ENCODE measurements around the gene SLC35E2B.

- TF ChIP-seq CTCF (IDR thresholded peaks at IDR 0.05; ENCODE audit: low read depth, low read length) (no peak), EZH2phosphoT487 (IDR thresholded peaks at IDR 0.05; ENCODE audit: low read depth) (no peak)
Measured at GRCh38 chr1:1683104-1683905, 9.3 kb downstream of the SLC35E2B start.

Measured in OCI-LY3 (cell line).